HG03095 (cell line): ENCODE measurements around the gene ADGRD1.

ENCODE experiments used
- ATAC-seq: cut with Tn5 transposase; IDR thresholded peaks from one replicate; pipeline ENCODE4 v1.9.1; 2021; ENCODE audit warnings: moderate library complexity; ENCODE audit not compliant: unreplicated experiment

ADGRD1 gene

GRCh38 chr12:131097202-131098177 is 143.8 kb downstream of the ADGRD1 start:
- ATAC-seq = no peak

- ATAC-seq = no peak
These were observed 144.7 kb downstream of the ADGRD1 start for GRCh38 chr12:131098178-131098981.

DNA sequence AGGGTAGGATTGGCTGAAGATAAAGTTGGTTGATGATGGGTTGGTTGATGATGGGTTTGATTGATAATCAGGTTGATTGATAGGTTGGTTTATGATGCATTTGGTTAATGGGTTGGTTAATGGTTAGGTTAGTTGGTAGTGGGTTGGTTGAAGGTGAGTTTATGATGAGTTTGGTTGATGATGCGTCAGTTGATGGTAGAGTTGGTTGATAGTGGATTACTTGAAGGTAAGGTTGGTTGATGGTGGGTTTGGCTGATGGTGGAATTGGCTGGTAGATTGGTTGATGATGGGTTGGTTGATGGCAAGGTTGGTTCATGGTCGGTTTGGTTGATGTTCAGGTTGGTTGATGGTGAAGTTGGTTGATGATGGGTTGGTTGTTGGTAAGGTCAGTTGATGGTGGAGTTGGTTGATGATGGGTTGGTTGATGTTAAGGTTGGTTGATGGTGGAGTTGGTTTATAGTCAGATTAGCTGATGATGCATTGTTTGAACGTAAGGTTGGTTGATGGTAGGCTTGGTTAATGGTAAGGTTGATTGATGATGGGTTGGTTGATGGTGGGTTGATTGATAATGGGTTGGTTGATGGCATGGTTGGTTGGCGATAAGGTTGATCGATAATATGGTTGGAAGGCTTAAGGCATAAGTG is 146.4 kb downstream of the ADGRD1 start:
- no peak for ATAC-seq

- ATAC-seq = no peak
These were observed 147.3 kb downstream of the ADGRD1 start for GRCh38 chr12:131101006-131101405.

GRCh38 chr12:131101703-131102492 is 148.2 kb downstream of the ADGRD1 start:
- peak; percentile 75 for ATAC-seq

DNA sequence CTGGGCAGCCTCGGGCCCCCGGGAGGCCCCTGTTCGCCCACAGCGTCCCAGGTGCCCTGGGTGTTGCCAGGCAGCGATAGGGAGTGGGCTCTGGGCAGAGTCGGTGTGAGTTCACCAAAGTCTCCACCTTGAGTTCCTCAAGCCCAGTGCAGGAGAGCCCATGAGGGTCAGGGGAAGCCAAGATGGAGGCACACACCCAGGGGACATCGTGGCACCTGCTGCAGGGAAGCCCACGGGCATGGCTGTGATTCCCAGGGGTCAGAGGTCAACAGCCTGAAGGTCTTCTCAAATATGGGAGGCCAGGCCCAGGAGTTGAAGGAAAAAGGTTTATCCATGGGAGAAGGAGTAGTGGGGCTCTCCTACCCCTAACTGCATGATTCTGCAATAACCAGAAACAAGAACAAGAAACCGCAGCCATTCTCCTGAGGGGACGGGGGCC is 148.8 kb downstream of the ADGRD1 start:
- ATAC-seq = no peak

DNA sequence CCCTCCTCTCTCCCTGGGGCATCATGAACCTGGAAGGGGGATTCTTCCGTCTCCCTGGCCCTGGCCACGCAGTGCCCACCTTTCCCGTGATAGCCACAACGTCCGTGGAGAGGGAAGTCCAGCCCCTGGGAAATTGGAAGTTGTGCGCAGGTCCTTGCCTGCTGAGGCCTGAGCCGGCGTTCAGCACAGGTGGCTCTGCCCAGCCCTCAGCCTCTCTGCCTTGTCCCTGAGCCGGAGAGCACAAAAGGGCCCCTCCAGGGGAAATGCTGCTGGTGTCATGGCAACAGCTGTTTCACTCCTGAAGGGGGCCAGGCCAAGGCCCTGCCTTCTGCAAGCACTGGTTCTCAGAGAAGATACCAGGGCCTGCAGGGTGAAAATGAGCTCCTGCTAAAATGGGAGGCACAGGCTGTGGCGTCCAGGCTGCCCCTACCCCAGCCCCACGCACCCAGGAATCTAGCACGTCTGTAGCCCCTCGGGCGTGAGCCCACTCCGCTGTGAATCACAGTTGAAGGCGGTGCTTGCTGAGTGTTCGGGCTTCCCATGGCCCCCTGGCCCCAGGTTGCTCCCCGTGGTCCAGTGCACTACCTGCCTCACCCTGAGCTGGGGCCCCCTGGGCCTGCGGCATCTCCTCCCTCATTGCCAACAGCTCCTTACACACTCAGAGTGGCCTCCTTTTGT is 149.4 kb downstream of the ADGRD1 start:
- ATAC-seq = no peak

GRCh38 chr12:131103669-131104462 is 150.2 kb downstream of the ADGRD1 start:
- no peak for ATAC-seq

DNA sequence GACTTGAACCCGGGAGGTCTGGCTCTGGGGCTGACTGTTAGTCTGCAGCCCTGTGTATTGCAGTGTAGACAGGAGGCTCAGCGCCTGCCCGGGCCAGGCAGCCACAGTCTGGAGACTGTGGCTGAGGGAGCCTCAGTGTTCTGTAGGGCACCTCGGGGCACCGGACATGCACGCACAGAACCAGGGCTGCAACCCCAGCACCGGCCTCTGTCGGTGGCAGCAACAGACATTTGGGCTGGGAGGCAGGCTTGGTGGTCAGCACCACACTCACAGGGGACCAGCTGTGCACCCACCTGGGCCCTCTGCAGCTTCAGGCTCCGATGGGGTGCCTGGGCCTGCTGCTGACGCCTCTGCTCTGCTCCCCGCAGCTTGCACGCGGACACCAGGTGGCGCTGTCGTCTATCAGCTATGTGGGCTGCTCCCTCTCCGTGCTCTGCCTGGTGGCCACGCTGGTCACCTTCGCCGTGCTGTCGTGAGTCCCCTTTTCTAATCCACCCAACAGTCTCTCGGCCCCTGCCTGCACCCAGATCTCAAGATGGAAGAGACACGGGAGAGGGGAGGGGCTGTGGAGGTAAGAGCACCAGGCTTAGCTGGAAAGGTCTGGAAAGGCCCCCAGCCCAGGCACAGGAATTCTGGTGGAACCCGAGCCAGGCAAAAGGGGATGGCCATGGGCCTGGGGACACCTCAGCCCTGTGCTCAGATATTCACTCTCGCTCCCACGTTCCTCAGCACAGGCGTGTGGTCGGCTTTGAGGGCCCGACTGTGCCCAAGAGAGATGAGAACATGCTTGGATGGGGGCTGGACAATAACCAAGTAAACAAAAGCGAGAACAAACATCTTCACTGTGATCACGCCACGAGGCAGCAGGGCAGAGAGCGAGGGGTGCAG is 151.0 kb downstream of the ADGRD1 start:
- ATAC-seq = peak; percentile 58

- ATAC-seq = no peak
These were observed 151.6 kb downstream of the ADGRD1 start for GRCh38 chr12:131105351-131105735.

DNA sequence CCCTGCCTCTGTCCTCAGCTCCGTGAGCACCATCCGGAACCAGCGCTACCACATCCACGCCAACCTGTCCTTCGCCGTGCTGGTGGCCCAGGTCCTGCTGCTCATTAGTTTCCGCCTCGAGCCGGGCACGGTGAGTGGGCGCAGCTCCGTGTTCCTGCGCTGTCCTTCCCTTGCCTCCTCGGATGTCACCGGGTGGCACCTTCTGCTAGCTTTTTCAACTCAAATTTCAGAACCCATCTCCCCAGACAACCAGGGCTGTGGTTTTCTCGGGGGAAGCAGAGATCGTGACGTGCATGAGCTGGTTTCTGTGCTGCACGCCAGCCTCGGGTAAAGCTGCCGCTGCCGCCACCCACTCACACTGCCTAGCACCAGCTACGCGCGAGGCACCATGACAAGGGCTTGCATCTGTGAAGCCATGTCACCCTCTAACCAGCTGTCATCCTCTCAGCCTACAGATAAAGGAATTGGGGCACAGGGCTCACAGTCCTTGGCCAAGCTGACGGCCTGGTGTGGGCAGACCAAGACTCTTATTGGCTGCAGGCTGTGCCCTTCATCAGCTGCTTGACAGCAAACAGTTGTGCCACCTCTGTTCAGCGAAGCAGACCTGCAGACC is 152.1 kb downstream of the ADGRD1 start:
- ATAC-seq = no peak

DNA sequence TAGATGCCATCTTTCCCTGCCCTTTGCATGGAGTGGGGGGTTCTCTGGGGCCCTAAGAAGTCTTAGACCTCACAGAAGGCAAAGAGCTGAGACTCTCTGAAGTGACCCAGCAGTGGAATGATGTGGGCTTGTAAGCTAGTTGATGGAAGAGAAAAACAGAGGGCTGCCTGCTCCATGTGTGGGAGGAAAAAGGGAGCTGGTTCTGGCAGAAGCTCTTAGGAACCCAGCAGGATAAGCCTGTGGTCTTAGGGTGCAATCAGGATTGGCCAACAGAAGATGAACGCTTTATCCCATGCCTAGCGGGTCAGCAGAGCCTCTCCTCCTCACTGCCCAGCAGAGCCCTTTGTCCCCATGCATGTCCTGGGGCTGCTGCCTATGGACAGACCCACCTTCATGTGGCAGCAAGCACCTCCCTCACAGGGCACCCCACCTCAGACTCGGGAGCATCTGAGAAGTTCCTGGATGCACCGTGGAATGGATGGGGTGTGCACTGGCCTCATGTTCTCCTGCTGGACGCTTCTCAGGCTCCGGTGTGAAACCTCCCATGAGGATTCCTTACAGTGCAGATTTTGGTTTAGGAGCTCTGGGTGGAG is 152.7 kb downstream of the ADGRD1 start:
- no peak for ATAC-seq

- ATAC-seq = no peak
These were observed 154.7 kb downstream of the ADGRD1 start for GRCh38 chr12:131108177-131108955.

DNA sequence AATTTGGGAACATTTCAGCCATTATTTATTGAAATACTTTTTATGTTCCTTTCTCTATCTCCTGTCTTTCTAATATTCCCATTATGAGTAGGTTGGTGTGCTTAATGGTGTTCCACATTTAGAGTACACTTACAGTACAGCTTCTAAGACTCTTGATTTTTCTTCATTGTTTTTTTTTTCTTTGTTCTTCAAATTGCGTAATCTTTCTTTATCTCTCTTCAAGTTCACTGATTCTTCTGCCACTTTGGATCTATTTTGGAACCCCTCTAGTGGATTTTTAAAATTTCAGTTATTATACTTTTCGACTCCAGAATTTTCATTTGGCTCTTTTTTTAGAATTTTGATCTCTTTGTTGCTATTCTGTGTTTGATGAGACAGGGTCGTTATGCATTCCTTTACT is 157.7 kb downstream of the ADGRD1 start:
- ATAC-seq = no peak

- no peak for ATAC-seq
These were observed 158.3 kb downstream of the ADGRD1 start for GRCh38 chr12:131112021-131112420.

GRCh38 chr12:131112700-131113290 is 159.1 kb downstream of the ADGRD1 start:
- no peak for ATAC-seq
